SJSA1 (cell line): Measurements from ENCODE around the gene SET. TPM values are rescaled to one million over a fixed set of nuclear protein-coding genes. Genes with fewer than 3 reads are reported as not detected.

Experiments
- DNase-seq, 2 experiments: peaks; one replicate each; pipeline ENCODE4 v3.0.0-alpha.2; 2015 to 2020; ENCODE audit warnings: low spot score in 2 of 2, low read depth in 1 of 2
- H3K27ac ChIP-seq: fragments of 250-450 bp; sonication (Bioruptor Pico); 2 replicates; pipeline ENCODE4 v1.5.1; 2020; ENCODE audit warnings: mild to moderate bottlenecking, moderate library complexity
- H3K27me3 ChIP-seq: fragments of 250-450 bp; sonication (Bioruptor Pico); replicated peaks from 2 replicates; pipeline ENCODE4 v1.5.1; 2020; ENCODE audit warnings: mild to moderate bottlenecking, moderate library complexity
- H3K36me3 ChIP-seq: fragments of 250-450 bp; sonication (Bioruptor Pico); 2 replicates; pipeline ENCODE4 v1.5.1; 2020; ENCODE audit warnings: mild to moderate bottlenecking
- H3K4me1 ChIP-seq: fragments of 250-450 bp; sonication (Bioruptor Pico); replicated peaks from 2 replicates; pipeline ENCODE4 v1.6.1; 2021; ENCODE audit warnings: mild to moderate bottlenecking
- H3K4me3 ChIP-seq: fragments of 250-450 bp; sonication (Bioruptor Pico); 2 replicates; pipeline ENCODE4 v1.5.1; 2020; ENCODE audit warnings: mild to moderate bottlenecking
- H3K9me3 ChIP-seq: fragments of 250-450 bp; sonication (Bioruptor Pico); replicated peaks from 2 replicates; pipeline ENCODE4 v1.5.1; 2020; ENCODE audit warnings: mild to moderate bottlenecking
- total RNA-seq: library from RNA; depleted of rRNA; stranded (reverse); fragments of >200 nt; shearing (Covaris generic); gene quantifications from 2 replicates; pipeline ENCODE4 v1.2.3, GENCODE V29; 2014

Gene SET
- total RNA-seq, 1 experiment from 2014 or later, result 538 TPM

DNA sequence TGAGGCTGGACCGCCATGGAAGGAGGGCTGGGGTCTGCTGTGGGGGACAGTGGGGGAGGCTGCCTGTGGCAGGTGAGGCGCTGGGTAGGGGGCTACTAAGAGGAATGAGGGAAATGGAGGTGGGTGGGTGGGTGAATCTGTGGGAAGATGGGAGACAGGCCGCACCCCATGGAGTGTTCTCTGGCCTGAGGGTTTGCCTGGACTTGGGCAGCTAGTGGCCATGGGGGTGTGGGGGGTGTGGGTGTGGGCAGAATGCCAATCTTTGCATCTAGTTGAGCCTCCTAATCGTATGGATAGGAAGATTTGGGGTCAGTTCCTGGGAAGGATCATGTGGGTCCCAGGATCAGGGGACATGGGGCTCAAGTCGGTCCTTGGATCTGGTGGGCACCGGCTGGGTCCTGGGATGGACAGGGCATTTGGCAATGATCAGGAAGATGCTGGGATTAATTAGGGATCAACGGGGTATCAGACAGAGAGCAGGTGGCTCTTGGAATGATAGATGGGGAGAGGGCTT, 34.4 kb downstream of the SET start:
- H3K27ac ChIP-seq, result no peak overlapping the region
- H3K27me3 ChIP-seq, result no peaks in the 10 kb centered on the region
- H3K36me3 ChIP-seq, result peaks cover 21% of the 10 kb centered on the region
- H3K9me3 ChIP-seq, result no peaks in the 10 kb centered on the region
- H3K4me1 ChIP-seq, result peaks cover 18% of the 10 kb centered on the region
- peak overlapping the region; percentile 72 for H3K4me3 ChIP-seq
- DNase-seq, result no peak

DNA sequence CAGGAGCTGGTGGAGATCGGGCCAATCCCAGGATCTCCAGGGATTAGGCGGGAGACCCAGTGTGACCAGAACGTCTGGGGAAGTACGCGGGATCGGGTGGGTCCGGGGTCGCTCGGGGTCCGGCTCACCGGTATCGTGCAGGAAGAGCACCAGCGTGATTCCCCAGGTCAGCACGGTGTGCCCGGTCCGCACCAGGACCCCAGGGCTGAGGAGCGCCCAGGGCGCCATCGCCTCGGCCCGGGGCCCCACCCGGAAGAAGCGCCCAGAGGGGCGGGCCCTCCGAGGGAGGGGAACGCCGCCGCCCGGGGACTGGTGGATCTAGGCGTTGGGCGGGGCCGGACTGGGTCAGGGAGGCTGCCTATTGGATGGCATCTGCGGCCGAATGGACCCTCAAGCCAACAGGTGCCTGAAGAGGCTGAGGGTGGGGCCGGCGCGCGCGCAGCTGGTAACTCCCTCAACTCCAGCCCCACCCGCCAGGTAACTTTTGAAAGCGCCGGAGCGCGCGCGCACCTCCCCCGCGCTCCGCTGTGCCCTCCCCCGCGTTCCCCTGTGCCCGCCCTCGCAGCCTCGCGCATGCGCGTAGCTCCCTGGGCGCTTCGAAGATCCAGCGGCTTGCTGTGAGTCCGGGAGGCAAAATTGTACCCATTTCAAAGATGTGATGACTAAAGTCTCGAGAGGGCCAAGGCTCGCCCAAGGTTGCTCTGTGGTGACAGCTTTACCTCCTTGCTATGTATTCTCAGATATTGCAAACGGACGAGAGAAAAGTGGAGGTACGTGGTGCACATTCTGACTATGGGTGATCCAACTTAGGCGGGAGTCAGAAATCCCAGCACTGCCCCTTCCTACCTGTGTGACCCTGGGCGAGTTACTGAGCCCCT, 35.1 kb downstream of the SET start, which contains the start of gene ZDHHC12:
TSS of gene ZDHHC12 (minus strand) at position 262 of the 878 bp plus-strand sequence. CDS start at position 228, 34 bp downstream.
- H3K9me3 ChIP-seq, result no peaks in the 10 kb centered on the region
- peak within 1 kb of the TSS; percentile 72 for H3K4me3 ChIP-seq
- no peaks in the 10 kb centered on the region for H3K27me3 ChIP-seq
- no peak within 1 kb of the TSS for H3K27ac ChIP-seq
- H3K4me1 ChIP-seq, result peaks cover 18% of the 10 kb centered on the region
- peaks cover 21% of the 10 kb centered on the region for H3K36me3 ChIP-seq
- DNase-seq, result peak; percentile 90 to 98

DNA sequence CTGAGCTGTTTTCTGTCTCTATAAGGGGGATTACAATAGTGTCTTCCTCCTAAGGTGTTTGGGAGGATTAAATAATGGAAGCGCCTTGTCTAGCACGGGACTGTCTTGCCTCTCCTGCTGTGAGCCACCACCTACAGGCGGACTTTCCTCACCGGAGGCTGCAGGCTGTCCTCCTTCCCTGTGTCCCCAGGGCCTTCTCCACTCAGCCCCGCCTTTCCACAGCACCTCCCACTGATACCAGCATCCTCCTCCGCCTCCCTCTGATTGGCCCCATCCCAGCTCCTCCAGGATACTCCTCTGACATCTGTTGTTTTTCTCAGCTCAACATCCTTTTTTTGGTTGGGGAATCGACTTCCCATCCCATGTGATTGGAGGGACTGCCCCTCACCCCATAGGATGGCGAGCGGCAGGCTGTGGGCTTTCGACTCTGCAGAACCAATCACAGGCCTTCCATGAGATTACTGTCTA, 35.8 kb downstream of the SET start:
- Histone ChIP-seq H3K4me3 (peak overlapping the region; percentile 72), H3K36me3 (peaks cover 20% of the 10 kb centered on the region), H3K27ac (no peak overlapping the region), H3K27me3 (no peaks in the 10 kb centered on the region), H3K9me3 (no peaks in the 10 kb centered on the region), H3K4me1 (peaks cover 18% of the 10 kb centered on the region)
- DNase-seq, result peak; percentile 71 to 83

DNA sequence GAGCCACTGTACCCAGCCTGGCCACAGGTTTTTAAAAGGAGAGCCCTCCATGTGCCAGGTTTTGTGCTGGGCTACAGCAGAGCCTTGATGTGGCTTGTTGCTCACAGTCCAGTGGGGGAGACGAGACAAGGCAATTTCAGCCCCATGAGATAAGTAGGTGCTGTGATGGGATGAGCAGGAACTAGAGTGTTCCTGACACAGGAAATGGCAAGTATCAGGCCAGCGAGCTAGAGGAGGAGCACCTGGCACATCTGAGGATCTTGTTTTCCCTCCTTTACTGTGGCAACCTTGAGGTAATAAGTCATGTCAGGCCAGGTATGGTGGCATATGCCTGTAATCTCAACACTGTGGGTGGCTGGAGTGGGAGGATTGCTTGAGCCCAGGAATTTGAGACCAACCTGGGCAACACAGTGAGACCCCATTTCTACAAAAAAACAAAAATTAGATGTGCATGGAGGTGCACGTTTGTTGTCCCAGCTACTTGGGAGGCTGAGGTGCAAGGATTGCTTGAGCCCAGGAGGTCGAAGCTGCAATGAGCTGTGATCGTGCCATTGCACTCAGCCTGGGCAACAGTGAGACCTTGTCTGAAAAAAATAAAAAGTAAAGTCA, 38.7 kb downstream of the SET start:
- H3K4me1 ChIP-seq, result peaks cover 17% of the 10 kb centered on the region
- H3K27ac ChIP-seq, result no peak overlapping the region
- no peak for DNase-seq
- H3K4me3 ChIP-seq, result no peak overlapping the region
- H3K9me3 ChIP-seq, result no peaks in the 10 kb centered on the region
- no peaks in the 10 kb centered on the region for H3K27me3 ChIP-seq
- peaks cover 6% of the 10 kb centered on the region; the same call in 1 of the 2 replicates for H3K36me3 ChIP-seq

DNA sequence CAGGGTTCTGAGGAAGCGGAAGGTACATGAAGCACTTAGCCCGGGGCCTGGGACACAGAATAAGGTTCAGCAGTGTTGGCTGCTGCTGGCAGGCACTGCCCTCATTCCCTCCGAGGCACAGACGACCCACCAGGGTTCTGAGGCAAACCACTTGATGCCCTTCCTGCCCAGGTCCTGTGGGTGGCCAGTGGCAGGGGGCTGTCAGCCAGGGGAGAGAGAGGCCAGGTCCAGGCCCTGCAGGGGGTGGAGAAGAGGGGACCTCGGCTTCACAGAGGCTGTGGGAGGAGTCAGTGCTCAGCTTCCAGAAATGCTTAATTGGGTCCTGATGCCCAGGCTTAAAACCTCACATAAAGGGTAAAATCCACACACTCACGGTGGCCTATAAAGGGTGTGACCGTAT, 39.3 kb downstream of the SET start:
- H3K9me3 ChIP-seq, result no peaks in the 10 kb centered on the region
- no peak for DNase-seq
- no peak overlapping the region for H3K27ac ChIP-seq

DNA sequence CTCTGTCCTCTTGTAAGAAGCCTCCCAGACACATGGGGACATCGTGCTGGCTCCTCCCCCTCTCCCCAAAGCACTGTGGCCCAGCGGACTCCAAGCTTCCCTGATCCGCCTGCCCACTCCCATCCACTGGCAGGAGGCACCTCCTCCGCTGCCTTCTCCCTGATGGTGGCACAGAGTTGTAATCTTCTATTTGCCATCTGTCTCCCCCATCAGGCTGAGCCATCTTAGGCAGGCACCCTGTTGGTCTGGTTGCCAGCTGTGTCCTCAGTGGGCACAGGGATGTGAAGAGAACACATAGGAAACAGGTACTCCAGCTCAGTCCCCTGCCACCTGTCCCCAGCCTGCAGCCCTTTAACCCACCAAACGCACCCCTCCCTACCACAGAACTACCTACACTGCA, 40.3 kb downstream of the SET start:
- H3K4me1 ChIP-seq, result 0 out of 2 replicates have a peak, but pooled peaks cover 5% of the 10 kb centered on the region
- no peak for DNase-seq
- no peaks in the 10 kb centered on the region for H3K27me3 ChIP-seq
- H3K9me3 ChIP-seq, result no peaks in the 10 kb centered on the region
- no peak overlapping the region for H3K27ac ChIP-seq
- no peaks in the 10 kb centered on the region for H3K36me3 ChIP-seq
- no peak overlapping the region for H3K4me3 ChIP-seq

More for the DNA sequence above, 39.3 kb downstream of the SET start:
- Histone ChIP-seq H3K4me1 (peaks cover 11% of the 10 kb centered on the region), H3K36me3 (peaks cover 6% of the 10 kb centered on the region; the same call in 1 of the 2 replicates), H3K4me3 (no peak overlapping the region), H3K27me3 (no peaks in the 10 kb centered on the region)

DNA sequence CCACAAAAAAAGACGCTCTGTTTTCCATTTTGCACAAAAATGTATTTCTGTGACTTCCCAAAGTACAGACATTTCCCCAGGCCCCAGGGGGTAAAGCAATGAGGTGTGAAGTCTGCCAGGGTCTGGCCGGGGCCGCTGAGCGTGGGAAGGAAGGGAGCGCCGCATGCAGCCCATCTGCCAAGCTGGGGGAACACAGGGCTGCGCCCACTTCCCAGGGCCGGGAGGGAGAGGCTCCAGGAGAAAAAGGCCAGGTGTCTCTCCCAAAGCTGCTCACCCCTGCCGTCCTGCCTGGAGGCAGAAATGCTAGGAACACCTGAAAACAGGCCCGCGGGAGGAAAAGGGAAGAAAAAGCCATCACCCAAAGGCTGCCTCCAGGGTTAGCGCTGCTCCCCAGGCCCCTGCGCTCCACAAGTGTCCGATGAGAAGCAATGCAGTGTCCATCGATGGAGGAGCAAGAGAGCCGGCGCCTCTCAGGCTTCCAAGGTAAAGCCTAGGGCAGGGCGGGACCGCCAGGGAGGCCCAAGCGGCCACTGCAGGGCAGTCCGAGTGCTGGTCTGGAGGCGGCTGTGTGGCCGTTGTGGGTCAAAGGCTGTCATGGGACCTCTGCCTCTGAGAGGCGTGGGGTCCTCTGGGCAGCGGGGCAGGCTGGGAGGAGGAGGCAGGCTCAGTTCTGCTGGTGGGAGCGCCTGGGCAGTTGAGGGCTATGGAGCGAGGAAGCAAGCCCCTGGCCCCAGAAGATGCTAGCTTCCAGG, 40.9 kb downstream of the SET start:
- Histone ChIP-seq H3K27ac (no peak overlapping the region), H3K36me3 (no peaks in the 10 kb centered on the region), H3K4me1 (no peaks in the 10 kb centered on the region), H3K9me3 (no peaks in the 10 kb centered on the region), H3K4me3 (no peak overlapping the region), H3K27me3 (no peaks in the 10 kb centered on the region)
- no peak for DNase-seq

DNA sequence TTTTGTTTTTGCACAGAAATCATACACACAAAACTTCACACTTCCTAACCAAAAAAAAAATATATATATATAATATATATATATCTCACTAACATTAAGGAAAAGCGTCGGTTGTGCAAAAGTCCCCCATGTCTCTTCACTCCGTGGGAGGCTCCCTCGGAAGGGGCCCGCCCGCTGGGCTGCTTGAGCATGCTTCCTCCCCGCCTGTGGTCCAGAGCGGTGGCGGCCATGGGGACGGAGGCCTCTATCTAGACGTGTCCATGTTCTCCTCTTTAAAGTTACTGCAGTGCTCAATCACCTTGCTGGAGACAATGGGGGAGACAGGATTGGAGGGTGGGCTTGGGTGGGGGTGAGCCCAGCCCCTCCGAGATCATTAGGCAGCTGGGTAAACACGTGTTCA, 42.1 kb downstream of the SET start:
- Histone ChIP-seq H3K27ac (no peak overlapping the region), H3K4me3 (no peak overlapping the region), H3K27me3 (no peaks in the 10 kb centered on the region), H3K4me1 (no peaks in the 10 kb centered on the region), H3K9me3 (no peaks in the 10 kb centered on the region), H3K36me3 (no peaks in the 10 kb centered on the region)
- no peak for DNase-seq

DNA sequence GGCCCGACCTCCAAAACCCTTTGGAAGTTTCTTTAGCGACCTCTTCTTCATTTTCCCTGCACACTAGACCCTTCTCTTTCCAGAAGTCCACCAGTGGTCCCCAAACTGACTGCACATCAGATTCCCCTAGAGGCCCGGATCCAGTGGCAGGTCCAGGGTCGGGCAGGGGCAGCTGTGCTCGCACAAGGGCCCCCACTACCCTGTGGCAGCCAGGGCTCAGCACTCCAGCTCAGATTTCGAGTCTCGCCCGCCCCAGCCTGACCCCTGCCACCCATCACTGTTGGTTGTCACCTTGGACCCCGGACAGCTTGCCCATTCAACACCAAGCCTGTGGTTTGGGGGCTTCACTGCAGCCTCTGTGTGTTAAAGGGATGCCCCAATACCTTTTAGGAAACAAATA, 42.7 kb downstream of the SET start:
- Histone ChIP-seq H3K4me1 (no peaks in the 10 kb centered on the region), H3K27ac (no peak overlapping the region), H3K9me3 (no peaks in the 10 kb centered on the region), H3K27me3 (no peaks in the 10 kb centered on the region), H3K36me3 (no peaks in the 10 kb centered on the region), H3K4me3 (no peak overlapping the region)
- no peak for DNase-seq

DNA sequence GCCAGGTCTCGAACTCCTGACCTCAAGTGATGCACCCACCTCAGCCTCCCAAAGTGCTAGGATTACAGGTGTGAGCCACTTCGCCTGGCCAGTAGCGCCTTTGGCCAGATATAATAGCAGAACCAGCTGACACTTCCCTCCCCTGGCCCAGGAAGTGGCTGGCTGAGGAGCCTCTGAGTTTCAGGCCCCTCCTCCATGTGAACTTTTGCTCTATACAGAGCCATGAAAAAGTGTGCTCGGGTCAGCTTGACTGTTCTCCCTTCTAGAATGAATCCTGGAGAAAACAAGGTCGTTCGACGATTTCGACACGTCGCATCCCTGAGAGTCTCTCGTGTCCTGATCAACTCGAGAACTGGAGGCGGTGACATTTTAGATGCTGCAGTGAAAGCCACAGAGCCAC, 43.6 kb downstream of the SET start:
- no peaks in the 10 kb centered on the region for H3K27me3 ChIP-seq
- no peak overlapping the region for H3K27ac ChIP-seq
- H3K4me3 ChIP-seq, result no peak overlapping the region
- H3K4me1 ChIP-seq, result no peaks in the 10 kb centered on the region
- no peak for DNase-seq
- H3K36me3 ChIP-seq, result no peaks in the 10 kb centered on the region
- no peaks in the 10 kb centered on the region for H3K9me3 ChIP-seq

DNA sequence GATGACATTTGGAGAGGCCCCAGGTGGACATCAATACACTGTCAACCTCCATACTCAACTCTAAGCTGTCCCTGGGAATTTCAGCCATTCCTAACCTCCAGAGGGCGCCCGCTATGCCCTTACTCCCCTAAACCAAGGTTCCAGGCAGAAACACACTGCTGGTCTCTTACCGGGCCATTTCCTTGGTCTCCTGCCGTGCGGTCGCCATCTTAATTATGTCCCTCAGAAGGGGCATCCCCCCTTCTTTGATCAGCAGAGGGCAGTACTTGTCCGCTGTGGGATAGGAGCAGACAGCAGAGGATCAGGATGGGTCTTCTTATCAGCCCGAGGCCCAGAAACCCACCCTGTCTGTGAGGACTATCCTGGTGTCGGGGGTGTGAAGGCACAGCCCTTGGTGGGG, 44.2 kb downstream of the SET start:
- H3K27ac ChIP-seq, result no peak overlapping the region
- peak; percentile 20 to 46 for DNase-seq
- H3K4me3 ChIP-seq, result no peak overlapping the region
- H3K27me3 ChIP-seq, result no peaks in the 10 kb centered on the region
- H3K36me3 ChIP-seq, result no peaks in the 10 kb centered on the region
- H3K4me1 ChIP-seq, result no peaks in the 10 kb centered on the region
- H3K9me3 ChIP-seq, result no peaks in the 10 kb centered on the region

DNA sequence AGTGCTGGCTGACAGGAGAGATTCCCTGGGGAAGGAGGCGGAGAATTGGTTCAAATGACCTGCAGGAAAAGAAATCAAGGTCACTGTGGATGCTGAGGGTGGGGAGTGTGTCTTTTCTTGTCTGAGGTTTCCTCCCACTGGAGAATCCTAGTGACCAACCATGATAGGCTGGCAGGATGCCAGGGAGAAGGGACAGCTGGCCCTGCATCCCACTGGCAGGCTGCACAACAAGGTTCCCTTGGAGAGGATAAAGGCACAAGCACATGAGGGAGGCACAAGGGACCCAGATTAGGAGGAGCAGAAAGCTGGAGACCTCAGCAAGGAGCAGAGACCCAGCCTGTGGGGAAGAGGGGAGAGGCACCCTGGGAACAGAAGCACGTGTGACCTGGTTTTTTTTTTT, 46.4 kb downstream of the SET start:
- H3K4me1 ChIP-seq, result no peaks in the 10 kb centered on the region
- H3K27me3 ChIP-seq, result no peaks in the 10 kb centered on the region
- H3K4me3 ChIP-seq, result no peak overlapping the region
- no peaks in the 10 kb centered on the region for H3K36me3 ChIP-seq
- DNase-seq, result no peak
- H3K27ac ChIP-seq, result no peak overlapping the region
- H3K9me3 ChIP-seq, result no peaks in the 10 kb centered on the region

DNA sequence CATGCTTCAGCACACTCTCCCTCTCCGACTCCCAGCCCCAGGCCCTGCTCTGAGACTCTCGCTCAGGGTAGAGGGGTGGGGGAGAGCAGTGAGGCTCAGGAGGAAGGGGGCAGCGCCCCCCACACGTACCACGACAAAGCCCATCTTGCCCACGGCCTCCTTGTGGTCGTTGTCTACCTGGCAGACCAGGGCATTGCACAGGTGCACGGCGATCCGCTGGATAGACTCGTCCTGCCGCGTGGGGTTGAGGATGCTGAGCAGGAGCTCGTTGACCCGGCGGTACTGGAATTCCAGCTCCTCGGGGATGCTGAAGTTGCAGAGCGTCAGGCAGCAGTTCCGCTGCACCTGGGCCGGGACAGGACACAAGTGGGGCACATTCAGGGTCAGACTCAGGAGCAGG, 53.4 kb downstream of the SET start:
- no peak overlapping the region for H3K27ac ChIP-seq

More for the DNA sequence above, 53.4 kb downstream of the SET start:
- no peak for DNase-seq
- no peaks in the 10 kb centered on the region for H3K9me3 ChIP-seq
- H3K4me3 ChIP-seq, result no peak overlapping the region
- H3K36me3 ChIP-seq, result no peaks in the 10 kb centered on the region
- H3K27me3 ChIP-seq, result no peaks in the 10 kb centered on the region
- H3K4me1 ChIP-seq, result no peaks in the 10 kb centered on the region
